Calu3 (cell line): ENCODE data around the gene ARHGAP22. TPM values are rescaled to one million over a fixed set of nuclear protein-coding genes. Genes with fewer than 3 reads are reported as not detected.

Experiments used
- BruUV-seq: library from RNA; stranded (reverse); fragments of 400-500 nt; replicated peaks from 2 replicates; lab custom pipeline; 2021; lab: Mats Ljungman, UMichigan
- CTCF ChIA-PET: fragments of 300-600 bp; sonication (Branson Sonifier 250); formaldehyde crosslinking; loops from one replicate; lab custom pipeline; 2022; ENCODE audit warnings: antibody characterized with exemption; lab: Charles Lee
- DNase-seq: peaks from one replicate; pipeline ENCODE4 v3.0.0; 2022
- H3K27ac Mint-ChIP-seq: one replicate; pipeline ENCODE4 v1.8.0; 2022; ENCODE audit warnings: mixed read lengths; ENCODE audit not compliant: unreplicated experiment
- H3K27me3 Mint-ChIP-seq: one replicate; pipeline ENCODE4 v1.8.0; 2022; ENCODE audit warnings: mixed read lengths; ENCODE audit not compliant: unreplicated experiment
- H3K36me3 Mint-ChIP-seq: one replicate; pipeline ENCODE4 v1.8.0; 2022; ENCODE audit warnings: mild to moderate bottlenecking, moderate library complexity, mixed read lengths; ENCODE audit not compliant: insufficient read depth, unreplicated experiment
- H3K4me1 Mint-ChIP-seq: one replicate; pipeline ENCODE4 v1.8.0; 2022; ENCODE audit warnings: mild to moderate bottlenecking, low read depth, mixed read lengths; ENCODE audit not compliant: unreplicated experiment
- H3K4me3 Mint-ChIP-seq: one replicate; pipeline ENCODE4 v1.8.0; 2022; ENCODE audit warnings: mild to moderate bottlenecking, low read depth, moderate library complexity, mixed read lengths; ENCODE audit not compliant: unreplicated experiment
- H3K9me3 Mint-ChIP-seq: one replicate; pipeline ENCODE4 v1.8.0; 2022; ENCODE audit warnings: low read depth, mixed read lengths; ENCODE audit not compliant: unreplicated experiment
- intact Hi-C: fragments of 100-400 bp; cut with micrococcal nuclease; formaldehyde crosslinking; loops from one replicate; pipeline ENCODE4 v1.10.0; 2022; ENCODE audit not compliant: unreplicated experiment
- total RNA-seq: library from RNA; stranded (reverse); gene quantifications from 2 replicates; pipeline ENCODE4 v1.2.3, GENCODE V29; 2022
- TF ChIP-seq, protein P1 (sequence below): fragments of 200-600 bp; IDR thresholded peaks from one replicate; pipeline ENCODE4 v1.8.0; 2022; ENCODE audit warnings: antibody characterized with exemption; ENCODE audit not compliant: unreplicated experiment

The ARHGAP22 gene
- total RNA-seq, 1 experiment from 2014 or later, result 1.0 TPM

DNA sequence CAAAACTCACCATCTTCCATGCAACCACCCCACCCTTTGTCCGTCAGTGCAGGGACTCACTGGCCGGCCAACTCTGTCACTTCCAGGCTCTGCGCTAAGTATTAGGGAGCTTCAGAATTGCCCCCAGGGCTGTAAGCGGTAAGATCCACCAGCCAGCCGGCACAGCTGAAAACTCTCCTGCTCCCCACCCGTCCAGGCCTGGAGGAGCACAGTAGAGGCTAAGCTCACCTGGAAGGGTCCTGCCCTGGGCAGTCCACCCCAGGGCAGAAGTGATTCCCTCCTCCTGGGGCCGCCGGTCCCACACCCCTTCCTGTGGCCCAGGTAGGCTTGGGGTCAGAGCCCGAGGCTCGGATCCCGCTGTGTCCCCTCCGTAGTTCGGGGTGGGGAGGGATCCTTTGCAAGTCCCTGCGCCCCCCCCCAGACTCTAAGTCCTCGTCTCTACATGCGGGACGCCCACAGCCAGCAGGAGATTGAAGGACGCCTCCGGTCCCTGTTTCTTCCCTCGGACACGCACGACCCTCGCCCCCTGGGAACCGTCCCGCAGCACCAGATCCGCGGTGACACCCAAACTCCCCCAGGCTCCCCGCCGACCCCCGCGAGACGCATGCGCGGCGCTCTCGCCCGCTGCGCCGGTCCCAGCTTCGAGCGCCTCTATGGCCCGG is 138.9 kb downstream of the ARHGAP22 start:
- BruUV-seq, result no TSS peak
- no peaks in the 10 kb centered on the region for H3K9me3 Mint-ChIP-seq
- no peak for DNase-seq
- CTCF ChIA-PET, result interaction anchor here (1.1 kb wide), 1 partner anchor 22 kb away, joined by 3 read pairs; no protein-coding TSS in a partner anchor
- TF ChIP-seq, protein P1, sequence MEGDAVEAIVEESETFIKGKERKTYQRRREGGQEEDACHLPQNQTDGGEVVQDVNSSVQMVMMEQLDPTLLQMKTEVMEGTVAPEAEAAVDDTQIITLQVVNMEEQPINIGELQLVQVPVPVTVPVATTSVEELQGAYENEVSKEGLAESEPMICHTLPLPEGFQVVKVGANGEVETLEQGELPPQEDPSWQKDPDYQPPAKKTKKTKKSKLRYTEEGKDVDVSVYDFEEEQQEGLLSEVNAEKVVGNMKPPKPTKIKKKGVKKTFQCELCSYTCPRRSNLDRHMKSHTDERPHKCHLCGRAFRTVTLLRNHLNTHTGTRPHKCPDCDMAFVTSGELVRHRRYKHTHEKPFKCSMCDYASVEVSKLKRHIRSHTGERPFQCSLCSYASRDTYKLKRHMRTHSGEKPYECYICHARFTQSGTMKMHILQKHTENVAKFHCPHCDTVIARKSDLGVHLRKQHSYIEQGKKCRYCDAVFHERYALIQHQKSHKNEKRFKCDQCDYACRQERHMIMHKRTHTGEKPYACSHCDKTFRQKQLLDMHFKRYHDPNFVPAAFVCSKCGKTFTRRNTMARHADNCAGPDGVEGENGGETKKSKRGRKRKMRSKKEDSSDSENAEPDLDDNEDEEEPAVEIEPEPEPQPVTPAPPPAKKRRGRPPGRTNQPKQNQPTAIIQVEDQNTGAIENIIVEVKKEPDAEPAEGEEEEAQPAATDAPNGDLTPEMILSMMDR, result no peak
- no peak overlapping the region for H3K4me3 Mint-ChIP-seq
- H3K36me3 Mint-ChIP-seq, result no peaks in the 10 kb centered on the region
- H3K4me1 Mint-ChIP-seq, result no peaks in the 10 kb centered on the region
- intact Hi-C loops, result no loop called here
- no peak overlapping the region for H3K27ac Mint-ChIP-seq
- peaks cover 31% of the 10 kb centered on the region for H3K27me3 Mint-ChIP-seq

DNA sequence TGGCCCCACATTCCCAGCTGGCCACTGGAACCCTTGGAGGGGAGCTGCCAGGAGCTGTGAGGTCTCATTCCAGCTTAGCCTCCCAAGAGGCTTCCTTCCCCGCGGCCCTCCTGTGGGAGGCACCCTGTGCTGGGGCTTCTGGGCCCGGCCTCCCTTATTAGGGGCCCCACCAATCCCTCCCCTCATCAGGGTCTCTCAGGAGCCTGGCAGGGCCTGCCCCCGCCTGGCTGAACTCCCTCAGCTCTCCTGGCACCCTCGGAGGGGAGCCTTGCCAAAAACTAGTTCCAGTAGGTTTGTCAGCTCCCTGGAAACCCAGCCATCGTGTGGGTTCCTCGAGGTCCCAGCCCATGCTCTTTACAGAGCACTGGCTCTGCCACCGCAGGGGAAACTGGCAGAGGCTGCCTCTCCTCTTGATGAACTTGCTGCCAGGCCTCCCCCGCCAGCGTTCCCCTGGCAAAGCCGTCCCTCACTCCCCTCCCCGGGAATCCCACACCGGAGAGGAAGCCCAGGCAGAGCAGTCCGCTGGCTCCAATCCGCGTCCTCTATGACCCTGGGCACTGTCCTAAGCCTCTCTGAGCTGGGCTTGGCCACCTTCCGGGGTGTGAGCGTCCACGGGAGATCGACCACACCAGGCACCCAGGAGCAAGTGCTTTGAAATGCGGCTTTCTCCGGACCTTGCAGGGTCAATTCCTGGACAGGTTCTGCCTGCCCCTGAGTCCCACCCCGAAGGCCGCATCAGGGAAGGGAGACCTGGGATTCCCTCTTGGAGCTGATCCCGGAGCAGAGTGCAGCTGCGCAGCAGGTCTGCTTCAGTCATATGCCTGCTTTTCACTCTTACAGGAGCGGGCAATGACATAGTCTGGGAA is 139.8 kb downstream of the ARHGAP22 start:
- no peak overlapping the region for H3K27ac Mint-ChIP-seq
- intact Hi-C loops, result no loop called here
- no peak overlapping the region for H3K4me3 Mint-ChIP-seq
- no TSS peak for BruUV-seq
- peaks cover 40% of the 10 kb centered on the region for H3K27me3 Mint-ChIP-seq
- H3K36me3 Mint-ChIP-seq, result no peaks in the 10 kb centered on the region
- no peaks in the 10 kb centered on the region for H3K4me1 Mint-ChIP-seq
- TF ChIP-seq, protein P1, result no peak
- CTCF ChIA-PET, result interaction anchor here (1.1 to 1.4 kb wide), 2 partner anchors 16 to 21 kb away, joined by 3 read pairs; no protein-coding TSS in a partner anchor
- DNase-seq, result no peak
- H3K9me3 Mint-ChIP-seq, result no peaks in the 10 kb centered on the region

DNA sequence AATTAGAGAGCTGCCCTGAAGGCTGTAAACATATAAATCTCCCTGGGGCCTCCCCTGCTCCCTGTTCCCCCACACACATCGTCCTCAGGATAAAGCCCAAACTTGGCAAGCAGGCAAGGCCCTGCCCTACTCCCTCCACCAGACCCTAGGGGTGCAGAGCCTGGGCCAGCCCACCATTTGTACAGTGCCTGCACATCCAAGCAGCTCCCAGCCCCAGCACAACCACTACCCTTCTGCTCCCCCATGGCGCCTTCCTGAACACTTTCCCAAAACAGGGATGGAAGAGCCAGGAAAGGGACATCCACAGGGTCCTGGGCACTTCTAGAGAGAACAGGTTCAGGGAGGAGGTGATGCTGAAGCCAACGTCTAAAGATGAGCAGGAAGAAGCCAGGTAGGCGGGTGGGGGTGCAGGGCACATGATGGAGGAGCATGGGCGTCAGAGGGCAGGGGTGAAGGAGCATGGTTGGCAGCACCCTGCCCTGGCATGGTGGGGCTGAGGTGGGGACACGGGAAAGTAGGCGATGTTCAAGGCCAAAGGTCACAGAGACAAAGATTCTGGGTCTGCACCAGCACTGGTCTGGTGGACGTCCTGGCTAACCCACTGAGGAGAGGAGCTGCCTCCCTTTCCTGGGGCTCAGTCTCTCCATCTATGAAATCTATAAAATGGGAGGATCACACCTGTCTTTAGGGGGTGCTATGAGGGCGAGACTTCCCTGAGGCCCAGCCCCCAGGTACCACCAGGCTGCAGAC is 140.6 kb downstream of the ARHGAP22 start:
- intact Hi-C loops, result no loop called here
- Mint-ChIP-seq H3K4me1 (no peaks in the 10 kb centered on the region), H3K4me3 (no peak overlapping the region), H3K27me3 (peaks cover 43% of the 10 kb centered on the region), H3K27ac (no peak overlapping the region), H3K9me3 (no peaks in the 10 kb centered on the region), H3K36me3 (no peaks in the 10 kb centered on the region)
- no TSS peak for BruUV-seq
- TF ChIP-seq, protein P1, result no peak
- CTCF ChIA-PET, result interaction anchor here (1.4 kb wide), 1 partner anchor 17 kb away, joined by 3 read pairs; no protein-coding TSS in a partner anchor
- no peak for DNase-seq

DNA sequence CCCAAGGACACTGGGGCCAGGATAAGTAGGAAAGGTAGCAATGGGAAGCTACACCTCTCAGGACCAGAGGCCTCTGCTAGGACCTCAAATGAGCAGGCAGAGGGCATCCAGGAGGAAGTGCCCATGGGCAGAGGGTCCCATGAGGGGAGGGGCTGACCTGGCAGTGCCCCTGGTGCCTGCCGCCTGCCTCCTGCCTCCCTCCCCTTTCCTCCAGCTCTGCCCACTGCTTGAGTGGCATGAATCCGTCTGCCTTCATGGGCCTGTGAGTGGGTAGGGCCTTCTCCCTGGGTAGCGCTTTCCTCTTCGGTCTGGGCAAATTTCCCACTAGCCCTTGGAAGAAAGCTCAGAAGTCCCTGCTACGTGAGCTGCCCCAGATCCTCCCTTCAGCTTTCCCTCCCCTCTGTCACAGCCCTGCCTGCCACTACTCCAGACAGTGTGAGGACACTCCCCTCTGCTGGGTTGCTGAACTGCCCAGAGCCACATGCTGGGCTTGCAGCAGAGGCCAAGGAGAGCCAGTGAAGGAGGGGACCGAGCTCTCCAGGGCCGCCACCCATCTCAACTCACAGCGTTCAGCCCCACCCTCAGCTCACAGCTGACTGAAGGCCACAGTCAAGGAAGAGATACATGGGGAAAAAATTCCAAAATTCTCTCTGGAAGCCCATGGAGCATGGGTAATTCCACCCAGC is 141.4 kb downstream of the ARHGAP22 start:
- Mint-ChIP-seq H3K4me1 (no peaks in the 10 kb centered on the region), H3K4me3 (no peak overlapping the region), H3K36me3 (no peaks in the 10 kb centered on the region), H3K27ac (no peak overlapping the region), H3K27me3 (peaks cover 43% of the 10 kb centered on the region), H3K9me3 (no peaks in the 10 kb centered on the region)
- CTCF ChIA-PET, result no interaction called here
- TF ChIP-seq, protein P1, result no peak
- BruUV-seq, result no TSS peak
- no peak for DNase-seq
- intact Hi-C loops, result no loop called here
